SK-N-SH (cell line): ENCODE measurements around the gene ARHGAP40. TPM values are rescaled to one million over a fixed set of nuclear protein-coding genes. Genes with fewer than 3 reads are reported as not detected.

Experiments
- CTCF ChIA-PET: fragments of 300-600, 350-600 bp; formaldehyde crosslinking; extraction: SDS; loops from one replicate; lab custom pipeline; 2021; lab: Yijun Ruan, JAX
- POLR2A ChIA-PET: fragments of 350-600 bp; sonication (Branson Sonifier 250); formaldehyde crosslinking; extraction: SDS; loops from one replicate; lab custom pipeline; 2020; ENCODE audit warnings: antibody characterized with exemption, inconsistent platforms; lab: Yijun Ruan, JAX
- DNase-seq: peaks from one replicate; pipeline ENCODE4 v3.0.0; 2012
- H2AFZ ChIP-seq: fragments of 200-600 bp; sonication (generic); 2 replicates; pipeline ENCODE4 v1.8.1; 2016; ENCODE audit warnings: antibody characterized with exemption, mild to moderate bottlenecking, low read depth
- H3F3A ChIP-seq: fragments of 200-600 bp; sonication (generic); replicated peaks from 2 replicates; pipeline ENCODE3; 2016; ENCODE audit warnings: antibody characterized with exemption, mild to moderate bottlenecking; ENCODE audit not compliant: insufficient read depth
- H3K27ac ChIP-seq, 2 experiments: fragments of 200-500 bp in 1 of 2; fragments of 200-600 bp in 1 of 2; sonication (Bioruptor generic) in 1 of 2; sonication (generic), shearing (Covaris generic) in 1 of 2; 2 replicates each; pipeline versions ENCODE4 v1.5.1 to v1.6.1; 2014 to 2016; ENCODE audit warnings: low read depth in 2 of 2, inconsistent platforms in 1 of 2, low read length in 1 of 2, mild to moderate bottlenecking in 1 of 2, mixed read lengths in 1 of 2
- H3K27me3 ChIP-seq: fragments of 200-600 bp; sonication (generic), shearing (Covaris generic); 2 replicates; pipeline ENCODE4 v1.6.1; 2016; ENCODE audit warnings: mixed run types; ENCODE audit not compliant: insufficient read depth
- H3K36me3 ChIP-seq, 2 experiments: fragments of 200-500 bp in 1 of 2; fragments of 200-600 bp in 1 of 2; sonication (Bioruptor generic) in 1 of 2; sonication (generic) in 1 of 2; replicated peaks in 1 of 2; 2 replicates each; pipeline versions ENCODE3 to v1.5.1; 2014 to 2016; ENCODE audit warnings: low read length in 1 of 2, mild to moderate bottlenecking in 1 of 2; ENCODE audit not compliant: insufficient read depth in 2 of 2, control insufficient read depth in 1 of 2
- H3K4me1 ChIP-seq, 2 experiments: fragments of 200-500 bp in 1 of 2; fragments of 200-600 bp in 1 of 2; sonication (Bioruptor generic) in 1 of 2; sonication (generic), shearing (Covaris generic) in 1 of 2; 2 replicates each; pipeline versions ENCODE4 v1.5.1 to v1.6.1; 2014 to 2016; ENCODE audit warnings: low read depth in 1 of 2, low read length in 1 of 2, mixed run types in 1 of 2; ENCODE audit not compliant: insufficient read depth in 2 of 2, control insufficient read depth in 1 of 2
- H3K4me2 ChIP-seq: fragments of 200-600 bp; sonication (generic), shearing (Covaris generic); 2 replicates; pipeline ENCODE4 v1.6.1; 2017; ENCODE audit warnings: mixed run types
- H3K4me3 ChIP-seq, 2 experiments: fragments of 200-500 bp in 1 of 2; fragments of 200-600 bp in 1 of 2; sonication (Bioruptor generic) in 1 of 2; sonication (generic), shearing (Covaris generic) in 1 of 2; 2 replicates each; pipeline versions ENCODE4 v1.5.1 to v1.8.1; 2014 to 2016; ENCODE audit warnings: low read depth in 2 of 2, inconsistent platforms in 1 of 2, low read length in 1 of 2, mild to moderate bottlenecking in 1 of 2, mixed read lengths in 1 of 2, moderate library complexity in 1 of 2
- H3K79me2 ChIP-seq: fragments of 200-600 bp; sonication (generic); 2 replicates; pipeline ENCODE4 v1.8.1; 2017; ENCODE audit warnings: mild to moderate bottlenecking; ENCODE audit not compliant: insufficient read depth
- H3K9ac ChIP-seq: fragments of 200-600 bp; sonication (generic); 2 replicates; pipeline ENCODE4 v1.6.1; 2017; ENCODE audit warnings: mixed run types
- H3K9me2 ChIP-seq: fragments of 200-600 bp; sonication (generic); 2 replicates; pipeline ENCODE4 v1.6.1; 2017; ENCODE audit warnings: mixed run types
- H3K9me3 ChIP-seq: fragments of 200-600 bp; sonication (generic); 2 replicates; pipeline ENCODE4 v1.6.1; 2017; ENCODE audit warnings: mixed run types, mild to moderate bottlenecking, moderate library complexity
- H4K20me1 ChIP-seq: fragments of 200-600 bp; sonication (generic); 2 replicates; pipeline ENCODE4 v1.6.1; 2017; ENCODE audit warnings: mild to moderate bottlenecking, mixed run types; ENCODE audit not compliant: insufficient read depth
- CTCF ChIP-seq: fragments of 200-600 bp; sonication (generic); IDR thresholded peaks from 2 replicates; pipeline ENCODE4 v1.6.1; 2017; ENCODE audit warnings: antibody characterized with exemption, mild to moderate bottlenecking, moderate library complexity
- EP300 ChIP-seq, 2 experiments: IDR thresholded peaks; 2 replicates each; pipeline versions ENCODE4 v1.4.0 to v1.6.1; 2012; ENCODE audit warnings: borderline replicate concordance in 1 of 2, low read depth in 1 of 2, low read length in 1 of 2
- EZH2phosphoT487 ChIP-seq: fragments of 200-600 bp; sonication (generic); IDR thresholded peaks from 2 replicates; pipeline ENCODE4 v1.6.1; 2017; ENCODE audit warnings: low read depth, mixed run types, mild to moderate bottlenecking, antibody characterized with exemption, moderate library complexity, borderline replicate concordance
- FOXJ3 ChIP-seq: sonication (generic); formaldehyde crosslinking; IDR thresholded peaks from 2 replicates; pipeline ENCODE4 v1.5.1; 2020; ENCODE audit warnings: mild to moderate bottlenecking, missing genetic modification reagents
- GABPA ChIP-seq: IDR thresholded peaks from 2 replicates; pipeline ENCODE4 v1.4.0; 2012; ENCODE audit warnings: low read depth, mild to moderate bottlenecking
- GATA2 ChIP-seq: sonication (generic); formaldehyde crosslinking; IDR thresholded peaks from 2 replicates; pipeline ENCODE4 v1.5.0; 2020; ENCODE audit warnings: mild to moderate bottlenecking, missing genetic modification reagents
- MAX ChIP-seq: IDR thresholded peaks from 2 replicates; pipeline ENCODE4 v1.4.0; 2012; ENCODE audit warnings: low read depth
- MEF2A ChIP-seq: IDR thresholded peaks from 2 replicates; pipeline ENCODE4 v1.4.0; 2012; ENCODE audit warnings: low read depth, borderline replicate concordance
- MXI1 ChIP-seq: IDR thresholded peaks from 2 replicates; pipeline ENCODE4 v1.6.1; 2012; ENCODE audit warnings: mild to moderate bottlenecking, low read depth, low read length, improper control_type of control experiment
- NFIC ChIP-seq: IDR thresholded peaks from 2 replicates; pipeline ENCODE4 v1.4.0; 2012; ENCODE audit warnings: borderline replicate concordance
- NRF1 ChIP-seq: IDR thresholded peaks from 2 replicates; pipeline ENCODE4 v1.6.1; 2012; ENCODE audit warnings: low read depth, mild to moderate bottlenecking, low read length
- POLR2AphosphoS5 ChIP-seq: IDR thresholded peaks from 2 replicates; pipeline ENCODE4 v1.6.1; 2012; ENCODE audit warnings: low read depth, low read length
- RAD21 ChIP-seq: IDR thresholded peaks from 2 replicates; pipeline ENCODE4 v1.6.1; 2012; ENCODE audit warnings: mild to moderate bottlenecking, low read length
- RCOR1 ChIP-seq: fragments of 150-350 bp; IDR thresholded peaks from 2 replicates; pipeline ENCODE4 v1.6.1; 2017; ENCODE audit warnings: antibody characterized with exemption, low read length
- RFX5 ChIP-seq: IDR thresholded peaks from 2 replicates; pipeline ENCODE4 v1.6.1; 2012; ENCODE audit warnings: mild to moderate bottlenecking, improper control_type of control experiment, low read length
- RXRA ChIP-seq: IDR thresholded peaks from 2 replicates; pipeline ENCODE4 v1.4.0; 2012; ENCODE audit warnings: low read depth, mild to moderate bottlenecking, borderline replicate concordance
- SIN3A ChIP-seq: IDR thresholded peaks from 2 replicates; pipeline ENCODE4 v1.6.1; 2012; ENCODE audit warnings: low read depth, mild to moderate bottlenecking, low read length, moderate library complexity, borderline replicate concordance
- TAF1 ChIP-seq: IDR thresholded peaks from 2 replicates; pipeline ENCODE4 v1.6.1; 2012; ENCODE audit warnings: low read depth, mild to moderate bottlenecking, low read length, moderate library complexity, borderline replicate concordance
- TEAD4 ChIP-seq: IDR thresholded peaks from 2 replicates; pipeline ENCODE4 v1.4.0; 2012; ENCODE audit warnings: mild to moderate bottlenecking, borderline replicate concordance; ENCODE audit not compliant: insufficient read depth
- USF2 ChIP-seq: fragments of 150-350 bp; IDR thresholded peaks from 2 replicates; pipeline ENCODE4 v1.6.1; 2017; ENCODE audit warnings: antibody characterized with exemption, low read length, low read depth, borderline replicate concordance
- YY1 ChIP-seq: IDR thresholded peaks from 2 replicates; pipeline ENCODE4 v1.4.0; 2012; ENCODE audit warnings: low read depth, mild to moderate bottlenecking
- WGBS: methylation state at CpG from one replicate; pipeline ENCODE4 v1.1.6; 2017; ENCODE audit warnings: low lambda C conversion rate; 5-methylcytosine and 5-hydroxymethylcytosine counted together
- polyA plus RNA-seq, 3 experiments: library from polyadenylated mRNA; depleted of rRNA; stranded (reverse); fragments of >200 nt; gene quantifications; 2 replicates each; pipeline ENCODE4 v1.2.3, GENCODE V29; 2012

Gene ARHGAP40
- polyA plus RNA-seq, 1 of the 3 experiments (the other 2 are of a cell fraction): 0.02 TPM

GRCh38 chr20:38623061-38623460, 21.5 kb downstream of the ARHGAP40 start:
- no peaks in the 10 kb centered on the region for H3K9me3 ChIP-seq
- H3K9me2 ChIP-seq: no peaks in the 10 kb centered on the region
- H3K4me3 ChIP-seq: no peak overlapping the region
- WGBS: 66% methylated on average over 3 of the region's 4 CpGs
- no peaks in the 10 kb centered on the region for H3K79me2 ChIP-seq
- H3K4me2 ChIP-seq: no peak overlapping the region
- no peaks in the 10 kb centered on the region for H3K4me1 ChIP-seq
- TF ChIP-seq RFX5: no peak
- TF ChIP-seq MEF2A: no peak
- no peak for TF ChIP-seq GATA2 (CRISPR knock-in tag)
- TF ChIP-seq SIN3A: no peak
- no peak for TF ChIP-seq RCOR1
- no peak for TF ChIP-seq NRF1
- TF ChIP-seq NFIC: no peak
- TF ChIP-seq POLR2AphosphoS5: no peak
- no peak for TF ChIP-seq TAF1
- TF ChIP-seq MAX: no peak
- no peak for TF ChIP-seq GABPA
- no peak for TF ChIP-seq EZH2phosphoT487
- no peak for TF ChIP-seq RXRA
- no peaks in the 10 kb centered on the region for H3K27me3 ChIP-seq
- ChIA-PET POLR2A (no interaction called here), CTCF (interaction anchor here (1.8 kb wide), 1 partner anchor 10 kb away, joined by 8 read pairs; no protein-coding TSS in a partner anchor)
- no peaks in the 10 kb centered on the region for H4K20me1 ChIP-seq
- H3K27ac ChIP-seq: no peak overlapping the region
- no peak overlapping the region for H3K9ac ChIP-seq
- no peak overlapping the region for H2AFZ ChIP-seq
- DNase-seq: no peak
- H3K36me3 ChIP-seq: no peaks in the 10 kb centered on the region
- H3F3A ChIP-seq: no peaks in the 10 kb centered on the region

GRCh38 chr20:38624084-38624483, 22.5 kb downstream of the ARHGAP40 start:
- CTCF ChIA-PET: interaction anchor here (0.7 to 1.8 kb wide), 2 partner anchors 9 to 21 kb away, joined by 3 to 8 read pairs; no protein-coding TSS in a partner anchor

More at GRCh38 chr20:38624084-38624483, 22.5 kb downstream of the ARHGAP40 start:
- H4K20me1 ChIP-seq: no peaks in the 10 kb centered on the region
- 63% methylated on average over 2 of the region's 2 CpGs for WGBS
- no peak overlapping the region for H3K4me2 ChIP-seq
- no peaks in the 10 kb centered on the region for H3K36me3 ChIP-seq
- no peaks in the 10 kb centered on the region for H3K9me3 ChIP-seq
- H3K9me2 ChIP-seq: no peaks in the 10 kb centered on the region
- H3K79me2 ChIP-seq: no peaks in the 10 kb centered on the region
- DNase-seq: no peak
- no peak for TF ChIP-seq TAF1
- TF ChIP-seq CTCF: no peak
- no peak for TF ChIP-seq USF2
- TF ChIP-seq EP300 (IDR thresholded peaks at IDR 0.05; ENCODE audit: borderline replicate concordance in 1 of 2, low read depth in 1 of 2, low read length in 1 of 2): no peak
- TF ChIP-seq RAD21: no peak
- TF ChIP-seq MXI1: no peak
- no peak for TF ChIP-seq GATA2 (CRISPR knock-in tag)
- no peak for TF ChIP-seq FOXJ3 (CRISPR knock-in tag)
- TF ChIP-seq POLR2AphosphoS5: no peak
- no peak for TF ChIP-seq EZH2phosphoT487
- no peak for TF ChIP-seq TEAD4
- no peak for TF ChIP-seq YY1
- TF ChIP-seq RCOR1: no peak
- no peaks in the 10 kb centered on the region for H3F3A ChIP-seq
- POLR2A ChIA-PET: no interaction called here
- H2AFZ ChIP-seq: no peak overlapping the region
- no peaks in the 10 kb centered on the region for H3K27me3 ChIP-seq
- H3K4me1 ChIP-seq: no peaks in the 10 kb centered on the region
- H3K9ac ChIP-seq: no peak overlapping the region
- no peak overlapping the region for H3K4me3 ChIP-seq
- H3K27ac ChIP-seq: no peak overlapping the region
